Activated CD4-positive, alpha-beta memory T cell treated with anti-CD3 and anti-CD28 coated beads for 36 hours (primary cell): ENCODE data around the gene ATP6AP1. TPM values are rescaled to one million over a fixed set of nuclear protein-coding genes. Genes with fewer than 3 reads are reported as not detected.

Source experiments
- CTCF ChIA-PET: fragments of 350-600 bp; sonication (Branson Sonifier 250); formaldehyde crosslinking; loops from one replicate; lab custom pipeline; 2021; ENCODE audit warnings: antibody characterized with exemption, inconsistent platforms; lab: Charles Lee
- POLR2A ChIA-PET: fragments of 350-600 bp; sonication (Branson Sonifier 250); formaldehyde crosslinking; loops from one replicate; lab custom pipeline; 2021; ENCODE audit warnings: antibody characterized with exemption; lab: Charles Lee
- DNase-seq: peaks from one replicate; pipeline ENCODE4 v3.0.0-alpha.2; 2020
- H3K27ac Mint-ChIP-seq: one replicate; pipeline ENCODE4 v1.8.0; 2021; ENCODE audit warnings: mixed read lengths
- H3K27me3 Mint-ChIP-seq: one replicate; pipeline ENCODE4 v1.8.0; 2021; ENCODE audit warnings: mixed read lengths
- H3K36me3 Mint-ChIP-seq: one replicate; pipeline ENCODE4 v1.8.0; 2021; ENCODE audit warnings: mixed read lengths
- H3K4me1 Mint-ChIP-seq: one replicate; pipeline ENCODE4 v1.8.0; 2021; ENCODE audit warnings: low read depth, mixed read lengths
- H3K4me3 Mint-ChIP-seq: one replicate; pipeline ENCODE4 v1.8.0; 2021; ENCODE audit warnings: mild to moderate bottlenecking, mixed read lengths
- H3K9me3 Mint-ChIP-seq: one replicate; pipeline ENCODE4 v1.8.0; 2021; ENCODE audit warnings: mixed read lengths
- intact Hi-C: fragments of 100-400 bp; cut with micrococcal nuclease; formaldehyde crosslinking; loops from one replicate; pipeline ENCODE4 v1.15.1; 2023
- total RNA-seq, 2 experiments: library from RNA; stranded (reverse); gene quantifications; one replicate each; pipeline ENCODE4 v1.2.3, GENCODE V29; 2021

The ATP6AP1 gene
- total RNA-seq, 2 experiments from 2014 or later: 30.8 to 31.6 TPM

DNA sequence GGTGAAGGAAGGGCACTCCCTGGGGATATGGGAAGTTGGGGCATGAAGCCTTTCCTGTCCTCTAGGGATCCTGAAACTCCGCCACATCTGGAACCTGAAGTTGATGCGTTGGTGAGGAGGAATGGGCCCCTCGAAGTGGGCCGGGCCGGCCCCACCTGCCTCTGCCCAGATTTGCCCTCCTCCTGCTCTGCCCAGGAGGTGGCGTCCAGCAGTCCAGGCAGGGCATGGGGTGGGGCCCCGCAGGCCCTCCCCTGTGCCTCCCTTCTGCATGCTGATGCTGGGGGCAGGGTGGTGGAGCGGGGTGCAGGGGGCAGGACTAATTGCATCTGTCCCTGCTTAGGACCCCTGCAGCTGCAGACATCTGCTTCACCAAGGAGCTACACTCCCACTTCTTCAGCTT lies 15.3 kb upstream of the ATP6AP1 start:
- H3K36me3 Mint-ChIP-seq: peaks cover 8% of the 10 kb centered on the region
- CTCF ChIA-PET: interaction anchor here (1.7 to 1.8 kb wide), 2 partner anchors 14 kb away, joined by 3 to 8 read pairs; partner anchors contain the start of gene RPL10
- no peaks in the 10 kb centered on the region for H3K9me3 Mint-ChIP-seq
- H3K4me1 Mint-ChIP-seq: peaks cover 16% of the 10 kb centered on the region
- H3K27ac Mint-ChIP-seq: peak overlapping the region; percentile 80
- no peak overlapping the region for H3K4me3 Mint-ChIP-seq
- no peaks in the 10 kb centered on the region for H3K27me3 Mint-ChIP-seq
- intact Hi-C loops: no loop called here
- POLR2A ChIA-PET: interaction anchor here (1.8 to 2.8 kb wide), 2 partner anchors 13 to 74 kb away, joined by 4 to 35 read pairs; partner anchors contain the start of genes RPL10 and UBL4A
- DNase-seq: no peak

DNA sequence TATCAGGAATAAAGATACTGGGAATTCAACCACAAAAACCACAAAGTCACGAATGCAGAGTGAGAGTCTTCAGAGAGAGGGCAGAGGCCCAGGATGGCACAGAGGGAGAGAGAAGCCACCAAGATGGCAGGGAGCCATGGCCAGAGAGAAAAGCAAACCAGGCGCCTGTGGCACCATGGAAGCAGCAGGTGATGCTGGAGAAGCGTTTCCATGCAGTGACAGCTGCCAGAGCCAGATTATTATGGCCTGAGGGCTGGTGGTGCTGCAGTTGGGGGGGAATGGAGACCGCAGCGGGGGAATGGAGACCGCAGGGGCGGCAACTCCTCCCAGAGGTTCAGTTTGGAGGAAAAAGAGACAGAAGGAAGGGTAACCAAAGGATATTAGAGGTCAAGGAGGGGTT lies 11.3 kb upstream of the ATP6AP1 start:
- Mint-ChIP-seq H3K27me3 (no peaks in the 10 kb centered on the region), H3K9me3 (no peaks in the 10 kb centered on the region), H3K4me1 (peaks cover 5% of the 10 kb centered on the region), H3K4me3 (no peak overlapping the region), H3K36me3 (peaks cover 6% of the 10 kb centered on the region), H3K27ac (no peak overlapping the region)
- ChIA-PET POLR2A (interaction anchor here (0.6 kb wide), 1 partner anchor 108 kb away, joined by 3 read pairs; no protein-coding TSS in a partner anchor), CTCF (no interaction called here)
- DNase-seq: no peak
- intact Hi-C loops: no loop called here

DNA sequence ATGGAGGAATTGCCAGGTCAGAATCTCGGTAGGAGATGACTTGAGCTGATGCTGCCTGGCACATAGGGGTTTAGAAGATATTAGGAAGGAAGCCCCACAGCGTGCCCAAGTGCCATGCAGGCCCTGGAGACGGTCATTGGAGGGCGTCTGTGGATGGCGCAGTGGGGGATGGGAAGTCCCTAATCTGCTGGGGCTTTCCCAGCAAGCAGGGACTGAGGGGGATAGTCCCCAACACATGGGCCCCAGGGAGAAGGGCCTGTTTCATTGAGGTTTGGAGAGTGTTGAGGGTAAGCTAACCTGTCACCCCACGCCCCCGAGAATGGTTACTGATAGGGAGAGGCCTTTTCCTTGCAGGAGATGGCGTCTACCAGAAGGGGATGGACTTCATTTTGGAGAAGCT lies 9.3 kb upstream of the ATP6AP1 start:
- Mint-ChIP-seq H3K27ac (no peak overlapping the region), H3K9me3 (no peaks in the 10 kb centered on the region), H3K4me3 (no peak overlapping the region), H3K4me1 (no peaks in the 10 kb centered on the region), H3K27me3 (no peaks in the 10 kb centered on the region), H3K36me3 (peaks cover 4% of the 10 kb centered on the region)
- DNase-seq: no peak
- intact Hi-C loops: no loop called here
- POLR2A ChIA-PET: interaction anchor here (1.1 kb wide), 1 partner anchor 8 kb away, joined by 3 read pairs; no protein-coding TSS in a partner anchor
- CTCF ChIA-PET: interaction anchor here (0.6 kb wide), 1 partner anchor 23 kb away, joined by 3 read pairs; no protein-coding TSS in a partner anchor

DNA sequence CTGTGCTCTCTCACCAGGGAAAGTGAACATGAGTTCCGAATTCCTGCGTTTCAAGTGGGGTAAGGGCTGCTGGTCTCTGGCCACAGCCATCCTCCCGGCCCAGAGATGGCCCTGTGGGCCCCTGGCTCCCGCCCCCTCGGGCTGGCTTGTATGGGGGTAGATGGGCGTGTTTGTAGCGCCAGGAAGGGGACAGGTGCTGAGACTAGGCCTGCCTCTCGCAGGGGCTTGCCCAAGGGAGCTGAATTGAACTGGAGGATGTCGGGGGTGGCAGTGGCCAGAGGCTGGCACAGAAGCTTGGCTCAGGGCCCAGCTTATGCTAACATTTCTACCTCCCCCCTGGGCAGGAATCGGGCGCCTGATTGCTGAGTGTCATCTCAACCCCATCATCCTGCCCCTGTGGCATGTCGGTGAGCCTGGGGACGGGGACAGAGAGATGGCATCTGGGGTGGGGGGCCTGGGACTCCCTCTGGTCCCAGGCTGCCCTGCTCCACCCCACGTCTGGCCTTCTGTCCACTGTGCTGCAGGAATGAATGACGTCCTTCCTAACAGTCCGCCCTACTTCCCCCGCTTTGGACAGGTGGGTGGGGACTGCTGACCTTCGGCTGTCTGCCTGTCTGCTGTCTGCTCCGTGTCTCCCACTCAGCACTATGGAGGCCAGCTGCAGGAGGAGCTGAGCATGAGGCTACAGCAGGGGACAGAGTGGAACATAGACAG lies 8.6 kb upstream of the ATP6AP1 start:
- POLR2A ChIA-PET: interaction anchor here (1.1 kb wide), 1 partner anchor 7 kb away, joined by 3 read pairs; no protein-coding TSS in a partner anchor
- Mint-ChIP-seq H3K36me3 (peaks cover 4% of the 10 kb centered on the region), H3K27me3 (no peaks in the 10 kb centered on the region), H3K4me3 (no peak overlapping the region), H3K9me3 (no peaks in the 10 kb centered on the region), H3K27ac (no peak overlapping the region), H3K4me1 (no peaks in the 10 kb centered on the region)
- CTCF ChIA-PET: no interaction called here
- no peak for DNase-seq
- intact Hi-C loops: no loop called here

DNA sequence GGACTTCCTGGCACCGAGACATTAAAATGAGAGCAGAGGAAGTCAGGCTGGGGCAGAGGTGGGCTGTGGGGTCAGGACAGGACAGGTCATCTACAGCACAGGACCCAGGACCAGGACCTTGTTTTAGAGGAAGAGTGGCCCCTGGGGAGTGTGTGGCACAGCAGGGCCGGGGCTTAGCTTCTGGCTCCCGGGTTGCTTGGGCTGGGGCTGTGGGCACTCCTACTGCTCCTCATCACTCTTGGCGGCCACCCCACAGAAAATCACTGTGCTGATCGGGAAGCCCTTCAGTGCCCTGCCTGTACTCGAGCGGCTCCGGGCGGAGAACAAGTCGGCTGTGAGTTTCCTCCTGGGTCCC lies 8.1 kb upstream of the ATP6AP1 start:
- Mint-ChIP-seq H3K4me3 (no peak overlapping the region), H3K27me3 (no peaks in the 10 kb centered on the region), H3K27ac (no peak overlapping the region), H3K4me1 (no peaks in the 10 kb centered on the region), H3K36me3 (peaks cover 2% of the 10 kb centered on the region), H3K9me3 (no peaks in the 10 kb centered on the region)
- POLR2A ChIA-PET: interaction anchor here (0.8 kb wide), 1 partner anchor 22 kb away, joined by 3 read pairs; the partner anchor contains the start of gene RPL10
- no peak for DNase-seq
- CTCF ChIA-PET: no interaction called here
- intact Hi-C loops: no loop called here

DNA sequence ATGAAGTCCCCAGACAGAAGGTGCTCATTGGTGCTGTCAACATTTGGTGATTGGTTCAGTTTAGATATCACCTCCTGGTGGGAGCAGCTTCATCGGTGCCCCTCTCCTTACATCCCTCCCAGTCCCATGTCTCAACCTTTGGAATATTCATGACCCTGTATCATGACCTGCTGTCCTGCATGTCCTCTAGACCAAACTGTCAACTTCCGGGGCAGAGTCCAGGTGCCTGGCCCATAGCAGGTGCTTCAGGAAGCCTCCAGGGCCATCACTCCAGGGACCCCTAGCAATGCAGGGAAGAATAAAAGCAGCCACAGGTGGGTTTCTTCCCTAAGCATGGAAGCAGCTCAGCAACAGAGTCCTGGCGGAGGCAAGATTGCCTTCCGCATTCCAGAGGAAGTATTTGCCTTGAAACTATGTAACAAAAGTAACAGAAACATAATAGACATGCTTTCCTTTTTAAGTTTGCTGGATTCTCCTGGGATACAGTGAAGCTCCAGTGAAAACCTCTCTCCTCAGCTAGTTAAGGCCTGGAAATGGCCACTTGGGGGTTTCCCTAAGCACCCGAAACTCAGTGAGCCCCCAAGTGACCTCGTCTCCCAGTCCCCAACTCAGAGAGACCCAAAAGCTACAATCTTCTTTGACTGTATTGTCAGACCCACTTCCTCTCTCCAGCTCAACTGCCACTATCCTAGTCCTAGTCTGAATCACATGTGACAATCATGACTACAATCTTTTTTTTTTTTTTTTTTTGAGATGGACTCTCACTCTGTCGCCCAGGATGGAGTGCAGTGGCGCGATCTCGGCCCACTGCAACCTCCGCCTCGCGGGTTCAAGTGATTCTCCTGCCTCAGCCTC lies 1.3 kb upstream of the ATP6AP1 start:
- POLR2A ChIA-PET: interaction anchor here (1.0 to 2.1 kb wide), 2 partner anchors 8 to 15 kb away, joined by 3 to 4 read pairs; no protein-coding TSS in a partner anchor
- Mint-ChIP-seq H3K36me3 (peaks cover 2% of the 10 kb centered on the region), H3K27ac (peak overlapping the region; percentile 54), H3K4me3 (peak overlapping the region; percentile 77), H3K27me3 (no peaks in the 10 kb centered on the region), H3K9me3 (no peaks in the 10 kb centered on the region), H3K4me1 (peaks cover 17% of the 10 kb centered on the region)
- DNase-seq: no peak
- CTCF ChIA-PET: interaction anchor here (0.7 to 1.9 kb wide), 3 partner anchors 13 to 54 kb away, joined by 3 to 7 read pairs (median 3); no protein-coding TSS in a partner anchor
- intact Hi-C loops: no loop called here

DNA sequence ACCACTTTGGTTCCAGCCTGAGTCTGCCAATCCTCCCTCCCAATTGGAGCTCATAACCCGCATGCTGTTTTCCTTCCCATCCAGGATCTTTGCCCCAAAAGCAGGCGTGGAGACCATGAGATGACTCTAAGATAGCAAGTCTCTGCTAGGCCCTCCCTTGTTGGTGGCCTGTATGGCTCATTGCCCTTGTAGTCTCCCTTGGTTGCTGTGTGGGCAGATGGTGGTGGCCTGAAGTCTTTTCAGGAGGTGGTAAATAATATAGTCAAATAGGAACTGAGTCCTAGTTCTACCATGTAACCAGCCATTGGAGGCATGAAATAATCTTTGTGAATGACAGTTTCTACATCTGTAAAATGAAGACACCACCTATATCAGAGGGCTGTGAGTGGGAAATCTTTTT lies 1.2 kb downstream of the ATP6AP1 start:
- DNase-seq: peak; percentile 26
- H3K4me3 Mint-ChIP-seq: peak overlapping the region; percentile 77
- CTCF ChIA-PET: interaction anchor here (0.9 to 1.6 kb wide), 3 partner anchors 18 to 97 kb away, joined by 3 to 5 read pairs (median 4); partner anchors contain the start of gene RPL10
- no peaks in the 10 kb centered on the region for H3K9me3 Mint-ChIP-seq
- intact Hi-C loops: no loop called here
- peaks cover 17% of the 10 kb centered on the region for H3K4me1 Mint-ChIP-seq
- POLR2A ChIA-PET: interaction anchor here (1.0 to 1.5 kb wide), 4 partner anchors 9 to 30 kb away, joined by 3 to 6 read pairs (median 4); partner anchors contain the start of gene FAM50A
- no peaks in the 10 kb centered on the region for H3K27me3 Mint-ChIP-seq
- peak overlapping the region; percentile 69 for H3K27ac Mint-ChIP-seq
- peaks cover 2% of the 10 kb centered on the region for H3K36me3 Mint-ChIP-seq

DNA sequence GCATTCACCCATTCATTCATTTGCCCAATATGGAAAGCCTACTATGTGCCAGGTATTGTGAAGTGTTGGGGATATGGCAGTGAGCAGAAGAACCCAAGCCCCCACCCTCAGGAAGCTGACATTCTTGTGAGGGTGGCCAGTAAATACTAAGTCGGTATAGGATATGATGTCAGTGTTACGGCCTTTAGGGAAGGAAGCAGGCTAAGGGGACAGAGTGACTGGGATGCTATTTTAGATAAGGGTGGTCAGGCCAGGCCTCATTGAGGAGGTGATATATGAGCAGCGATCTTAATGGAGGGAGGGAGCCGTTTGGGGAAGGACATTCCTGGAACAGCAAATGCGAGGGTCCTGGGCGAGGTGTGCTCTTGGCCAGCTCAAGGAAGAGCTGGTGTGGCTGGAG lies 2.0 kb downstream of the ATP6AP1 start:
- CTCF ChIA-PET: no interaction called here
- H3K36me3 Mint-ChIP-seq: peaks cover 2% of the 10 kb centered on the region
- intact Hi-C loops: no loop called here
- peak overlapping the region; percentile 57 for H3K27ac Mint-ChIP-seq
- no peaks in the 10 kb centered on the region for H3K9me3 Mint-ChIP-seq
- H3K4me3 Mint-ChIP-seq: no peak overlapping the region
- no peak for DNase-seq
- POLR2A ChIA-PET: interaction anchor here (1.2 to 1.5 kb wide), 2 partner anchors 9 to 31 kb away, joined by 3 to 6 read pairs; no protein-coding TSS in a partner anchor
- no peaks in the 10 kb centered on the region for H3K27me3 Mint-ChIP-seq
- H3K4me1 Mint-ChIP-seq: peaks cover 17% of the 10 kb centered on the region

DNA sequence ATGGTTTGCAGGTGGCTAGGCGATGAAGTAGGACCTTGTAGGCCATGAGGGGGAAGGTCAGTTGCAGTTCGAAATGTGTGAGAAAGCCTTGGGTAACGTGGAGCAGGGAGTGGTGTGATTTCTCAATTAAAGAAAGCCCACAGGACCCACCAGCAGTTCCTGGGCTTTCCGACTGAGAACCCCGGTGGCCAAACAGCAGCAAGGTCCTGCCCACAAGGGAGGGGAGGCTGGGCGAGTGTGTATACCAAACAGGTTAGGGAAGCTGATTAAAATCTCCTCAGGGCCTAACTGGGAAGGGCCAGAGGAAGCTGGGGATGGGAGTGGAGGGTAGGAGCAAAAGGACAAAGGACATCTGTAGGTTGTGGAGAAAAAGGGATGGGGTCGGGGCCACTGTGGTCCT lies 2.4 kb downstream of the ATP6AP1 start:
- Mint-ChIP-seq H3K9me3 (no peaks in the 10 kb centered on the region), H3K4me1 (peaks cover 17% of the 10 kb centered on the region)

DNA sequence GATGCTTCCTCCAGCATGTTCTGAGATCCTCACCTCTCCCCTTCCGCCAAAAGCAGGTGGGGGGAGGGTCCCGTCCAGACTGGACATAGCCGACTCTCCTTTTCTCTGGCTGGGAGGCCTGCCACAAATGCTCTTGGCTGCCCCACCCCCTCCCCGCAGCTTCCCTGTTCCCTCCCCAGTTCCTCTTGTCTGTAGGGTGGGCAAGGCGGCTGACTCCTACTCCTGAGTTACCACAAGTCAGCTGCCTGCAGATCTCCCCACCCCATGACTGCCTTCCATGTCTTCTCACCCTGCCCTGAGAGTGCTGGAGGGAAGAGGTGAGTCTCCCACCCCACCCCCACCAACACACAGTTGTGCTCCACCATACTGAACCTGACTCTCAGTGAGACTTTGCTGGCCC lies 2.9 kb downstream of the ATP6AP1 start:
- ChIA-PET CTCF (no interaction called here), POLR2A (no interaction called here)
- intact Hi-C loops: no loop called here
- Mint-ChIP-seq H3K4me1 (peaks cover 22% of the 10 kb centered on the region), H3K4me3 (no peak overlapping the region), H3K27me3 (no peaks in the 10 kb centered on the region), H3K9me3 (no peaks in the 10 kb centered on the region), H3K27ac (no peak overlapping the region), H3K36me3 (peaks cover 6% of the 10 kb centered on the region)
- DNase-seq: no peak

More for the DNA sequence above, 2.4 kb downstream of the ATP6AP1 start:
- intact Hi-C loops: no loop called here
- H3K36me3 Mint-ChIP-seq: peaks cover 4% of the 10 kb centered on the region
- ChIA-PET CTCF (no interaction called here), POLR2A (no interaction called here)
- H3K27me3 Mint-ChIP-seq: no peaks in the 10 kb centered on the region
- DNase-seq: no peak
- H3K4me3 Mint-ChIP-seq: no peak overlapping the region
- peak overlapping the region; percentile 57 for H3K27ac Mint-ChIP-seq

DNA sequence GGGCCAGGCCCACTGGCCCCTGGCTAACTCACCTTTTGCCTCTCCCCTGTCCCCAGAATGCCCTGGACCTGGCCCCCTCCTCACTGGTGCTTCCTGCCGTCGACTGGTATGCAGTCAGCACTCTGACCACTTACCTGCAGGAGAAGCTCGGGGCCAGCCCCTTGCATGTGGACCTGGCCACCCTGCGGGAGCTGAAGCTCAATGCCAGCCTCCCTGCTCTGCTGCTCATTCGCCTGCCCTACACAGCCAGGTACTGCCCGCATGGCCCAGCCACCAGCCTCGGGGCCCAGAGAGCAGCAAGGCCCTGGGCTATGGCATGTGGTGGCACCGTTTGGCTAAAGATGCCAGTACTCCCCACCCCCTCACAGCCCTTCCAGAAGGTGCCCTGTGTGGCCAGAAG lies 3.7 kb downstream of the ATP6AP1 start:
- no peak for DNase-seq
- Mint-ChIP-seq H3K4me3 (no peak overlapping the region), H3K27ac (no peak overlapping the region), H3K27me3 (no peaks in the 10 kb centered on the region), H3K36me3 (peaks cover 6% of the 10 kb centered on the region), H3K4me1 (peaks cover 23% of the 10 kb centered on the region), H3K9me3 (no peaks in the 10 kb centered on the region)
- ChIA-PET CTCF (no interaction called here), POLR2A (interaction anchor here (1.4 kb wide), 1 partner anchor 83 kb away, joined by 3 read pairs; no protein-coding TSS in a partner anchor)
- intact Hi-C loops: no loop called here

DNA sequence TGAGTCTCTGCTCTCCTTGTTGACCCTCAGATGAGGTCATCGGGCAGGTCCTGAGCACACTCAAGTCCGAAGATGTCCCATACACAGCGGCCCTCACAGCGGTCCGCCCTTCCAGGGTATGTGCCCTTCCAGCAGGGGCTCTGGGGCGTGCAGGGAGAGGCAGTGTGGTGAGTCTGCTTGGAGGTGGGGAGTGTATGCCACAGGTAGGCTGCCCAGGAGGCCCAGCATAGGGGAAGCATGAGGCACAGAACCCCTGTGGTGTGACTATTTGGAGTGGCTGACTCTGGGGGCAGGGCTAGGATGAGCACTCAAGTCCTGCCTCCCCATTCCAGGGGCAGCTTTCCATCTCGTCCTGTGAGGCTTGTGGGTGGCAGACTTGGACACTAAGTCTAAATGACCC lies 5.1 kb downstream of the ATP6AP1 start:
- Mint-ChIP-seq H3K36me3 (peaks cover 11% of the 10 kb centered on the region), H3K9me3 (no peaks in the 10 kb centered on the region), H3K27me3 (no peaks in the 10 kb centered on the region), H3K27ac (no peak overlapping the region), H3K4me3 (no peak overlapping the region), H3K4me1 (peaks cover 26% of the 10 kb centered on the region)
- intact Hi-C loops: no loop called here
- no peak for DNase-seq
- CTCF ChIA-PET: no interaction called here
- POLR2A ChIA-PET: no interaction called here
